Spleen (tissue), 7 donors: ENCODE data around the gene TGFB1I1.

Source experiments
- CTCF ChIP-seq, 11 experiments: fragments of 200-600 bp in 7 of 11; fragments of 450-650 bp in 4 of 11; sonication (generic) in 4 of 11; IDR thresholded peaks in 8 of 11; conservative IDR thresholded peaks in 3 of 11; 1 replicate in 7 of 11; 2 replicates in 4 of 11; pipeline versions ENCODE4 v1.4.0 to v1.8.0; 2016 to 2021; ENCODE audit warnings: antibody characterized with exemption in 11 of 11, inconsistent platforms in 4 of 11, mild to moderate bottlenecking in 1 of 11
- POLR2A ChIP-seq, 3 donors: fragments of 450-650 bp; IDR thresholded peaks; one replicate each; pipeline ENCODE4 v1.5.1; 2017; ENCODE audit warnings: antibody characterized with exemption in 3 of 3, mild to moderate bottlenecking in 1 of 3
- POLR2AphosphoS5 ChIP-seq, 3 donors: sonication (generic); formaldehyde crosslinking; IDR thresholded peaks; one replicate each; pipeline ENCODE4 v1.5.1; 2017; ENCODE audit warnings: antibody characterized with exemption in 3 of 3
- donor health status: DM: no; HTN: no; CAD: no; lungs with moderate emphysema.
- donor health status: DM: no; HTN: no; CAD: no.
- donor health status: DM: no; HTN: no; CAD: no.

- TF ChIP-seq CTCF (IDR thresholded peaks at IDR 0.05 in 8 of 11, conservative IDR thresholded peaks at IDR 0.05 in 3 of 11) (no peak), POLR2A (IDR thresholded peaks at IDR 0.05) (no peak), POLR2AphosphoS5 (IDR thresholded peaks at IDR 0.05) (no peak)
These were observed 41.2 kb downstream of the TGFB1I1 start for GRCh38 chr16:31513126-31513525.
